GM13976 (cell line): ENCODE results near the gene ARFGAP3.

Experiments
- DNase-seq: peaks from one replicate; pipeline ENCODE4 v3.0.0; 2012; ENCODE audit warnings: low spot score
- CTCF ChIP-seq: IDR thresholded peaks from 2 replicates; pipeline ENCODE4 v1.5.1; 2012; ENCODE audit warnings: borderline replicate concordance, mild to moderate bottlenecking; ENCODE audit not compliant: insufficient read depth; ENCODE audit errors: extremely low read depth, missing control alignments, control extremely low read depth
- in situ Hi-C: fragments of 300-500 bp; cut with MboI; formaldehyde crosslinking; loops from one replicate; pipeline ENCODE4 v1.12.0; 2022; ENCODE audit warnings: low sequenced_read_pairs, mixed read lengths, inconsistent platforms; ENCODE audit not compliant: unreplicated experiment

ARFGAP3 gene

GRCh38 chr22:42884616-42885375 is 27.7 kb upstream of the ARFGAP3 start:
- DNase-seq, result no peak
- no peak for TF ChIP-seq CTCF
- in situ Hi-C loops, result no loop called here

- DNase-seq, result no peak
- TF ChIP-seq CTCF, result no peak
- in situ Hi-C loops, result no loop called here
Measured at GRCh38 chr22:42883970-42884369, 26.9 kb upstream of the ARFGAP3 start.

- DNase-seq, result no peak
- no peak for TF ChIP-seq CTCF
- in situ Hi-C loops, result no loop called here
Measured at GRCh38 chr22:42883121-42883520, 26.0 kb upstream of the ARFGAP3 start.

GRCh38 chr22:42881982-42882656 is 25.0 kb upstream of the ARFGAP3 start:
- in situ Hi-C loops, result no loop called here
- DNase-seq, result no peak
- TF ChIP-seq CTCF, result no peak

- in situ Hi-C loops, result no loop called here
Measured at GRCh38 chr22:42881298-42881697, 24.2 kb upstream of the ARFGAP3 start.

GRCh38 chr22:42880815-42881214 is 23.7 kb upstream of the ARFGAP3 start:
- in situ Hi-C loops, result no loop called here
- DNase-seq, result no peak
- no peak for TF ChIP-seq CTCF

More at GRCh38 chr22:42881298-42881697, 24.2 kb upstream of the ARFGAP3 start:
- DNase-seq, result no peak
- TF ChIP-seq CTCF, result no peak
